HPDE6-E6E7 (cell line): ENCODE data around the gene SNX15.

Source experiments
- DNase-seq: peaks from one replicate; pipeline ENCODE4 v3.0.0; 2011; ENCODE audit warnings: missing footprints; ENCODE audit errors: extremely low spot score

SNX15 gene

GRCh38 chr11:65084598-65085375, 57.5 kb downstream of the SNX15 start:
- DNase-seq: no peak

DNA sequence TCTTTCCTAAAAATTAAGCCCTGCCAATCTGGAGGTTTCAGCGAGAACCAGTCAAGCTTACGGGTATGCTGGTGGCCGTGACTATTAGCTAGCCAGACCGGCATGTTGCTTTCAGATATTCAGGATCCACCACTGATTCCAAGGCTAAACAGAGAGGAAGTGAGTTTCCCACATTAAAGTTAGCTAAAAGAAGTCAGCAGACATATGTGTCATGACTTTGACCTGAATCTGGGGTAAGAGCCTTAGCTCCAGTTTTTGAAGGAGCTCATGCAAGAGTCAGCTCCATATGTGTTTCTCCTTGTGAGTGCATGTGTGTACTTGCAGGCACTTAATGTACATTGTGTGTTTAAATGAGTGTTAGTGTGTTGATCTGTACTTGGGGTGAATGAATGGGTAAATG, 58.2 kb downstream of the SNX15 start:
- DNase-seq: no peak

GRCh38 chr11:65086809-65087208, 59.6 kb downstream of the SNX15 start:
- DNase-seq: no peak

- DNase-seq: no peak
Measured at GRCh38 chr11:65087216-65087615, 60.0 kb downstream of the SNX15 start.

GRCh38 chr11:65087827-65088226, 60.6 kb downstream of the SNX15 start:
- no peak for DNase-seq

DNA sequence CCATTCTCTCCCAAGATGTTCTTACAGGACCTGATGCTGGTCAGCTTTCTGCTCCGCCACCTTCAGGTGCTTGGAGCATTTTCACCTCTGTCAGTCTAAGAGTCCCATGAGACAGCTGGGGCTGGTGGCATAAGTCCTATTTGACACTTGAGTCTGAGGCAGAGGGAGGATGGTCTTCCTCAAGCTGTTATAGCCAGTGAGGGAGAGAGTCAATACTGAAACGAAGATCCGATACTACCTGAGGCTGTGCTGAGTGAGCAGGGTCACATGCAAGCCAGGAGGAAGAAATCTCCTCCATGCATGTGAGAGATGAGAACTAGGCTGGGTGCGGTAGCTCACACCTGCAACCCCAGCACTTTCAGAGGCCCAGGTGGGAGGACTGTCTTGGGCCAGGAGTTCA, 62.4 kb downstream of the SNX15 start:
- no peak for DNase-seq
